ENCODE results near the gene NRG2.

NRG2 gene

DNA sequence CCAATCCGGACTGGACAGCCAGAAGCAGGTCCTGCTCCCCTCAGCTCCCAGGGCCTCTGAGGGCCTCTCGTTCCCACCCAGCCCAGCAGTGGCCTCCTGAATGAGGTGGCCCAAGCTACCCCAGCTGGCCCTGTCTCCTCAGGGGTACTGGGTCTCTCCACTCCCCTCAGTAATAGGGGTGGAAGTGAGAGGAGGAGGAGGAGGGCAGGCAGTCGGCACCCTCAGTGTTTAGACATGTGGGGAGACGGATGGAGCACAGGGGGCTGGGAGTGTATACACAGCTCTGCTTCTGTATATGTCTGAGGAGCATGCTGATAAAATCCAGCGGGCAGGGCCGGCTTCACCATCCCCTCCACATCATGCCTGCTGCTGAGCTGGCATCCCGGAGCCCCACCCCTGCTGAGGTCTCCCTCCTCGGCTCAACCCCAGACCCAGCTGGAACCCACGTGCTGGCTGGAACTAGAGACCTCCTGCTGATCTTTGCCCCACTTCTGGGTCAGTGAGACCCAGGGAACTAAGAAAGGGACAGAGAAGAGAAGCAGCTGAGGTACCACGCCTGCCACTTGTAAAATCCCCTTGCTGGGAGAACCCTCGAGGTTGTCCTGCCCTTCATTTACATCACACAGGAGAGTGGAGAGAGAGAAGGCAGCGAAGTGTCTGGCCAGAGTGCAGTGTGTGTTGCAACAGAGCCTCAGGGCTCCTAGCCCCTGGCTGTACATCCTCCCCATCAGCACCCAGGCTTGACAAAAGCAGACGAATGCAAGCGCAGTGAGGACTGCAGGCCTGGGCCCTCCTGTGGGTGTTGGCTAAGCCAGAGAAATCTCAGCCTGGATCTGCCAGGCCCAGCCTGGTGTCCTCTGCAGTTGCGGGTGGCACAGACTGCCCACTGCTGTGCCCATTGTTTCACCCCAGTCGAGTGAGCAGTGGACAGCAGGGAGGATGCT lies 170.0 kb downstream of the NRG2 start:
- DNase-seq: no peak

DNA sequence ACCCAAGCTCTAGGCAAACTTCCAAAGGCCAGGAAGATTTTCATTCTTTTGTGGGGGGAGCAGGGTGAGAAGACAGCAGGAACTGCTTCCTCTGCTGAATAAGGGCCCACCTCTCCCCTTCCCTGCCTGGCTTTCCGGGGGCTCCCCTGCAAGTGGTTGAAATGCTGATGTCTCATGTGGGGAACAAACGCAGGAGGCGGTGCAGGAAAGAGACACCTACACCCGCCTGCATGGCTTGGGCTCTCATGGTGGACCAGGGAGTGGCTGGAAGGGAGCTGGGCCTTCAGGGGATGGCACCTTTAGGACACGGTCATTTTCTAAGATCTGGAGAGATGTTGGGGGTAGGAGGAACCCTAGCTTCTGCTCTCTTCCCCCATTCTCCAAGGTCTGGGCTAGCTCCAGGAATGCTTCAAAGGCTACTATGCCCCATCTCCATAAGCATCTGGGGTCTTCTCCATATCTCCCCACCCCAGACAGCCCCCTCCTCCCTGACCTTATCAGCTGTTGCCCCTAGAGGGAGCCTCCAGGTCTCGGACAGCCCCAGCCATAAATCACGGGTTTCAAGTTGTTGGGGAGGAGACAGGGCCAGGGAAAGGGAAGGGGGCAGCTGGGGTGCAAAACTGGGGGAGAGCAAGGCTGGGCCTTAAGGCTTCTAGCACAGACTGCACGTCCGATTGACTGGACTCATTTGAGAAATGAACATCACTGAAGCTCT lies 170.9 kb downstream of the NRG2 start:
- DNase-seq: no peak

DNA sequence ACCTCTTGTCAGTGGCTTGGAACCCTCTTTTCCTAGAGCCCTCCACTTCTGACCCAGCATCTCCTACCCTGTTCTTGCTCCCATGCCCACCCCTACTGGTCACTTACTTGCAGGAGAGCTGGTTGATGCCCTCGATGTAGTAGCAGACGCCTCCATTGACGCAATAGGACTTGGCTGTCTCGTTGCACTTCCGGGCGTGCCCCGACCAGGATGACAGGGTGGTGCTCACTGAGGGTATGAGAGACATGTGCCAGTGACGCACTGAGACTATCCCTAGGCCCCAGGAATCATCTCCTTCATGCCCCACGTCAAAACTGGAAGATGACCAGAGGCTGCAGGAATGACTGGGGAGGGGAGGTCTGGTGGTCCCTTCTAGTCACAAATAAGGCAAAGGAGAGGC lies 171.5 kb downstream of the NRG2 start:
- no peak for DNase-seq

DNA sequence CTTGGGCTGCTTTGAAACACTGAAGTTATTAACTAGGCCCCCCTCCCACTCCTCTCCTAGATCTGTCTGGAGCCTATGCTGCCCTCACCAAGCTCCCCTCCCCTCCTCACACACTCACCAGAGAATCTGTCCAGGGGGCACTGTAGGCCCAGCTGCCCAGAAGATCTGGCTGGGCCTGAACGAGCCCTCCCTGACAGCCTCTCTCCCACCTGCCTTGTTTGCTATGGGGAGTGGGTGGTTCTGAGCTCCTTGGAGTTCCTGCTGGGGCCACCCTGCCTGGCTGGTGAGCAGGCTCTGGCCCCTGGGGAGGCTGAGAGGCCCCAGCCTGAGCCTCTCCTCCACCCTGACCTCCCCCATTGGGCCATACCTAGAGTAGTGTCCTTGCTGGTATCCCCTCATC lies 172.4 kb downstream of the NRG2 start:
- no peak for DNase-seq

DNA sequence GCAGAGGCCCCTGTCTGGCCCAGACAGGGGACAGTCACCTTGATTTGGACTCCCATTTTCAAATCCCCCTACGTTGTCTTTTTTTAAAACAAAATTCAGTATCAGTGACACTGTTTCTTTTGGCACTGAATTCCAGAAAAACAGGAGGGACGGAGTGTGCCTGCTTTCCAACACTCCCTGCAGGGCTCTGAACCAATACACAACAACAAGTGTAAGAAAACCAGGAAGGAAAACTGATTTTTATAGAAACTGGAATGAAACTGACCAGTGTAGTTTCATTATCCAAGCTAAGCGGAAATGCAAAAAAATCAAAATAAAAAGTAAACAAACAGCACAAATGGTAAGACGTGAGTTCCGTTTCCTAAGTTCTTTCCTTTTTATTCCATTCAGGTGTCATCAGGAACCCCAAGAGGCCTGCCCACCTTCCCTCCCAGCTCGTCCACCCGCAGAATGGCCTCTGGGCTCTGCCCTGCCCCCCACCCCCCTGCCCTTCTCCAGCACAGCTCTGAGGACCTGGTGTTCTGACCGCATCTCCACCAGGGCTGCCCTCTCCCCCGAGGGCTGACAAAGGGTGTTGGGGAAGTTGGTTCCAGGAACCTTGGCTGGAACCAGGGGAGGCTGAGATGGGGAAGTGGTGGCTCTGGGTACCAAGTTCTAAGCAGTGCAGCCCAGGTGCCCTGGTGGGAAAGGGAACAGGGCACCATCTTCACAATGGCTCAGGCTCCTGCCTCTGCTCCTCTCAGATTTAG lies 173.9 kb downstream of the NRG2 start:
- DNase-seq: no peak

DNA sequence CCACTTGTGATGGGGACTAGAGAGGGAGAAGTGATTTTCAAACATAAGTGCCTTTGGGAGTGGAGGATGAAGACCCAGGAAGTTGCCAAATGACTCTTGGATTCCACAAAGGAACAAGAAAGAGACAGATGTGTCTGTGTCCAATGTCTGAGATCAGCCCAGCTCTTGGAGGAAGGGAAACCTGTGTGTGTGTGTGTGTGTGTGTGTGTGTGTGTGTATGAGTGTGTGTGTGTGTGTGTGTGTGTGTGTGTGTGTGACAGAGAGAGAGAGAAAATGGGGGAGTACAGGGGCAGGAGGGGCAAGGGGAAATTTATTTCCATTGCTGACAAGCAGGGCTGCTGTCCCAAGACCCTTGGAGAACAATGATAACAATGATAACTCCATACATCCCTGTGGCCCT lies 175.5 kb downstream of the NRG2 start:
- DNase-seq: no peak

DNA sequence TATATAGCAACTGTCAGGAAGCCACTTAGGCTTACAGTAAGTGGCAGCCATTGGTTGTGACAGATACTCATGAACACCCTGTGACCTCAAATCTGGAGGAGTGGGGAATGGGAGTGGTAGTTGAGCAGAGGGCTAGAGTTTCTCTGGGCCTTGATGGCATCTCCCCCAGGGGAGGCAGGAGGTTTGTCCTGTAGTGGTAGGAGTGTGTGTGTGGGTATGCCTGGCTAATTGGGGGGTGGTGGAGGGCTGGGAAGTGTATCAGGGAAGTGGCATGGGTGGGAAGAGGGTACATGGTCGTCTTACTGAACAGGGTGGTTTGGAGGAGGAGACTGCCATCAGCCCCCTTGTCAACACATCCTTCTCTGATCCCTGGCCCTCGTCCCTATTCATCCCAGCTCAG lies 176.0 kb downstream of the NRG2 start:
- no peak for DNase-seq

DNA sequence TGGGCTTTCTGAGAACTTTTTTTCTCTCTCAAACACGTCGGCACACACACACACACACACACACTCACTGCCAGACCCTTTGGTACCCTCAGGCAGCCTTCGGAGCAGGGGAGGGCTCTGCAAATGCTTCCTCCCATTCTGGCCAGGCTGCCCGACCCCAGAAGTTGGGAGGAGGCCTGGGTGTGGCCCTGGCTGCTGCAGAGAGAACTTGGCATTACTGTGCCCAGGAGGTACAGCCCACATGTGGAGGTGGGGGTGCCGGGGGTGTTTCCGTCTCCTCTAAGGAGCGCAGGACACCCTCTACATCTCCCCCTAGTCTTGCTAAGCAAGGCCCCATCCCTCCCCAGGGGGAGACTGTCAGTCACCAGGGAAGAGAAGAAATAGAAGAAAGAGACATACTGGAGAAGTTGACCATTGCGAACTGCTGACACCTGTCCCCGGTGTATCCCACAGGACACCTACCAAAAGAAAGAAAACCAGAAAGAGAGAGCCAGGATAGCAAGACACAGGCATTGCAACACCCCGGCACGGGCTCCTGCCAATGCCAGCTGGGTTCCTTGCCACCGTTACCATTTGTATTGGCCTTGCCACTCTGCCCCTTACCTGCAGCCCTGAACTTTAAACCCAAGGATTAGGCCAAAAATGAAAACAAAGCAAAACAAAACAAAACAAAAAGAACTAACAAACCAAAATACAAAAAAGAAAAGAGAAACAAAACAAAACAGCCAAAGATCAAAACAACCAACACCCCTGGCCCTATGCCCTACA lies 178.2 kb downstream of the NRG2 start:
- DNase-seq: no peak

DNA sequence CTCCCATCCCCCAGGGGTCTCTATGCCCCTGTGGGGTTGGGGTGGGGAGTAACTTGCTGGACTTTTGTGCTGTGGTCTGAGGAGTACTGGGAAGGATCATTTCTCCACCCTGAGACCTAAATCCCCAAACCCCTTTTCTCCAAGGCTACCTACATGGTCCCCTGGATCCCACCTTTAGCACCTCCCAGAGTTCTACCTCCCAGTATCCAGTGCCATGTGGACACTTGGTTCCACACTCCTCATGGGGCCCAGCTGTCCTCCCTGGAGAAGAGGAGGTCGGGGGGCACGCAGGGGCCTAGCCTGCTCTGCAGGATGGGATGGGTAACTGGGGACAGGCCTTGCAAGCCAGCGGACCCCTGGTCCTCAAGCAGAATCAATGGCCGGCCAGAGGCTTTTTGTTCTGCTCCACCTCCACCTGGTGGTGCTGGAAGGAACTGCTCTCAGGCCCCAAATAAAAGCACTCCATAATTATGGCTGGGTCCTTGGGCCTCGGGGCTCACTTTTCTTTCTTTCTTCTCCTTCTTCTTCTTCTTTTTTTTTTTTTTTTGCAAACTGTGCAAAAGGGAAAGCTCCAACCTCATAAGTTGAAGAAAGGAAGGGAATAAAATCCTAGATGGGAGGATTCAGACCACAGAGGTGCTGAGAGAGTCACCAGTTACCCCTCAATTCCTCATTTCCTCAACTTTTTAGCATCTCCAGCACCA lies 179.1 kb downstream of the NRG2 start:
- peak; percentile 41 to 45 for DNase-seq

DNA sequence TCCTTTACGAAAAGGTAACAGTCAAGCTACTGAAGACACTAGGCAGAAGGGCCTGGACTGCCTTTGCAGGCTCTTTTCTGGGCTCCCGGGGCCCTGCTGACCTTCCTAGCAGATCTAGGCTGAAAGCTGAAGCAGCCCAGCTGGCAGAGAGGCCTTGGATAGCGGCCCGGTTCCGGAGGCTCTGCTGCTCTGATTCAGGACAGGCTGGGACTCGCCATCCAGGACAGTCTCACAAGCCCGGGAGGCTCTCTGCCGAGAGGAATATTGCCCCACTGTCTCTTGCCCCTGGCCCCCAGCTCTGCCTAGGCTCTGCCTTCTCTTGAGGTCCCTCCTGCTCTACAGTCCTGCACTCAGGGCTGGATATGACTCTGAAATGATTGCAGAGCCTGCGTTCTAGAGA lies 179.7 kb downstream of the NRG2 start:
- DNase-seq: no peak

DNA sequence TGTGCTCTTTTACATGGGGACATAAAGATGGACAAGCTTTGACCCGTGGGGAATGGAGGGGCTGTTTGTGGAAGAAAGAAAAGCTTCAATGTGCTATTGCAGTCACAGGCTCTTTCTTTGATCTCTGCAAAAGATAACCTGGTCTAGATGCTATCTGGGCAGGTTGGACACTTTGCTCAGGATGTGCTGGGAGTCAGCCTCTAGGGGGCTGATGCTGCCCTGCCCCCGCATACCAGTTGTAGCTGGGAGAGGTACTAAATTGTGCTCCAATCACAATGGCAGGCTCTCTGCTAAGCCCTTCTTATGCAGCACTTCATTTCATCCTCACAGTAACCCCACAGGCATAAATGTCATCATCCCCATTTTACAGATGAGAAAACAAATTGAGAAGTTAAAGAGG lies 180.3 kb downstream of the NRG2 start:
- no peak for DNase-seq

DNA sequence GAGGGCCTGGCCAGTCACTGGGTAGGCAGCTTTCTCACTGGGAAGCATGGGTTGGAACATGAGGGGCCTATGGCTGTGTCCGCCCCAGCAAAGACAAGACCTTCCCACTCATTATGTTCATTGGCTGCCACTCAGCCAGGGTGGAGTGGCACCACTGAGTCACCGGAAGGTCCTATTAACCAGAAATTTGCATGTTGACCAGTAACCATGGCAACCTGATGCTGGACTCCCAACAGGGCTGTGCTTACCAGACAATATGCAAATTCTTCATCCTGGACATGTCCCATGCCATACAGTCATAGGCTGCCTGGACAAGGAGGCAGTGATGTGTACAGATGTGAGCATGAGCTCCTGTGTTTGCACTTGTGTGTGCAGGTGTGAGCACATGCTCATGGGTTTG lies 180.8 kb downstream of the NRG2 start:
- DNase-seq: no peak

DNA sequence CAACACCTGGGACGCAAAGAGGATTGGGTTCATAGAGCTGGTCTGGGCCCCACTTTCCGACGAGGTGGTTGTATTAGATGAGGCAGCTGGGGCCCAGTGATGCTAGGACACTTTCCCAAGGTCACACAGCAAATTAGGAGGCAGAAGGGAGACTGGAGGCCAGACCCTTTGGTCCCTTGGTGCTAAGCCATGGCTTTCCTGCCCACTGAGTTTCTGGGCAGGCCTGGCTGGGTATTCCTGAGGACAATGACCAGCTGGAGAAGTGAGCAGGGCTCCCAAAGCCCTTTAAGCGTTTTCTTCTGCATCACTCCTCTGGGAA lies 181.3 kb downstream of the NRG2 start:
- no peak for DNase-seq

DNA sequence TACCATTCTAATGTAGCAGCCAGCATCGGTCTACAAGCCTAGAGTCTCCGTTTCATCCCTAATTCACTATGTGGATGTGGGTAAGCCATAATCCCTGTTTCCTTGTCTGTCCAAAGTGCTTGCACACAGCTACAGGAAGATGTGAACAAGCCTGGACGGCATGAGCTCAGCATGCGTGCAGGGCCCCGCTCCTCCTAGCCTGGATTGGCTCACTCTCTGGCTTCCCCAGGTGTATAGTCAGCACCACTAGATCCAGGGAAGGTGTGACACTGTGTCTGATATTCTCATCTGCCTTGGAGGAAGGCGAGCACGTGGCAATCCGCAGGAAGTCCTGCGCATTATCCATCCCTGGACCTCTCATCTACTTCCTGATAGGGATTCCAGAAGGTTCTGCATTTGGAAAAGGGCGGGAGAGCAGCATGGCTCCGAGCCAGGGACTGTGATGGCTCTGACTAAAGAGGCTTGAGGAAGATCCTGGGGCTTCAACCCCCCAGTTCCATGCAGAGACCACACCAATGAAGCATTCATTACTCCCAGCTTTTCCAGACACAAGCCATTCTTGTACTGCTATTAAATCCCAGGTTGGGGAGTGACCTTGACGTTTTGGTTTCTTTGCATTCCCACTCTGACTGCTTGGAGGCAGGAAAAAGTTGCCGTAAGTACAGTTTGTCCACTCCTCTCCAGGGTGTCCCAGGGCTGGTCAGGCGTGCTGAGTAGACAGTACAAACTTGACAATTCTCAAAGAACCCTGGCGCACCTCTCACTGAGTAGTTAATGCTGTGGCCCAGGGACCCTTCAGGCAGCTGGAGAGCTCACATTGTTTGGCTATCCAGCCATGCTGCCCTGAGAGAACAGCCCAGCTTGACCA lies 181.8 kb downstream of the NRG2 start:
- DNase-seq: no peak

DNA sequence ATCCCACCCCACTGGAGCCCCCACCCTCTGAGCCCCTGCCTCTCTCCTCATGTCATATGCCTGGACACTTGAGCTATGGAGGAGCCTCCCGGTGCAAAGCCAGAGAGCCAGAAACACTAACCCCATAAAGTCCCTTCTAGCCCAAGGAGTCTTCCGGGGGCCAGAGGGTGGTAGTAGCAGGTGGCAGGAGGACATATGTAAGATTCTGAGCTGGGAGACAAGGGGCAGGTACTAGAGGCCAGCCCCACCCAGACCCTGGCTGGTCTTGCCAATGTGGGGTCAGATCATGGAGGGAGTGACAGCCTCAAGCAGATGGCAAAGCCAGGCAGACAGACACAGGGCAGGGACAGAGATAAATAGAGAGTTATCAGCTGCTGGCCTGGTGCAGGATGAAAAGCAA lies 184.1 kb downstream of the NRG2 start:
- no peak for DNase-seq

DNA sequence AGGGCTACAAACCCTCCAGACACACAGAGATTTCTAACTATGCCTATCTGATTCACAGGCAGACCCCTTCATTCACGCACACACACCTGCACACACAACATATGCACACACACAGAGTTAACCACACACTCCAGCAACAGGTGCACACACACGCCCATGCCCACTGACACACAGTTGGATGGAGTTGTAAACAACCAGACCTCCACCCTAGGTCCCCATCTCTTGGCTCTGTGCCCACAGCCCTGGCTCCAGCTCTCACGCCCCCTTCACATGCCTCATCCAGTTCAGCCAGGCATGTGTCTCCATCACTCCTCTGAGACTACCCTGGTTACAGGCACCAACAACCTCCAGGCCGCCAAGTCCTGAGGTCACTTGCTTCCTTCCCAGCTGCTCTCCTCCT lies 186.4 kb downstream of the NRG2 start:
- DNase-seq: no peak

DNA sequence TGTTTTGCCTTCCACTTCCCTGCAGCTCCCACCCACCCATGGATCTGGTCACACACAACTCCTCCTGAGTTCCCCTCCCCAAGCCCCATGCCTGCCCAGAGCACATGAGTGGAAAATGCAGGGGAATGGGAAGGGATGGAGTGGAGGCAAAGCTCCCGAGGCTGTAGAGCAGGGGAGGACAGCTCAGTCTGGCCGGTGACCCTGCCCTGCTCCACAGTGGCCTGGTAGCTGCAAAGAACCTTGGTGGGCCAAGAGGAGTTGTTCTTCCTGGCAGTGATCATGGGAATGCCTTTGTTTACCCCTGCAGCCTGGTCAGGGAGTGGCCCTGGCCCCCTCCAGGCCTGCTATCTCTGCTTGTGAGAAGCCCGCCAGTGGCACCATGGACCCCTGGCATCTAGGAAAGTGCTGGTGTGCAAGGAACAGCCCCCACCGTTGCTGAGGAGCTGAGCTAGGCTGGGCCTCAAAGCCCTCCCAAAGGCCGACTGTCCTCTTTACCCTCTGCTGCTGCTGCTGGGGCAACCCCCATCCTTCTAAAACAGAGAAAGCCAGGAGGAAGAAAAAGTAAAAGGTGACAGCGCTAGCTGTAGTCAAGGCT lies 187.1 kb downstream of the NRG2 start:
- DNase-seq: no peak

DNA sequence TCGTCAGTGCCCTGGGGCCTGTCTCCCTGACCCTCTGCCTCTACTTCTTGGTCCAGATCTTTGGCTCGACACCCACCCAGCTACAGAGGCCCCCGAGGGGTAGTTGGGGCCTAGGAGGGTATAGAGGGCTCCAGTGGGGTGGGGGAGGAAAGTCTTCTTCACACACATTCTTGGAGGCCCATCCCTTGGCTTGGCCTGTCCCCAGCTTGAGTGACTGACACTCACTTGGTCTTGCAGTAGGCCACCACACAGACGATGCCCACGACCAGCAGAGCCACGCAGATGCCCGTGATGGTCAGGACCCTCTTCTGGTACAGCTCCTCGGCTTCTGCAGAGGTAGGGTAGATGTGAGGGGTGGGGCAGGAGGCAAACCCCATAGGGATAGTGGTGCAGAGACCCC lies 187.6 kb downstream of the NRG2 start:
- DNase-seq: no peak

DNA sequence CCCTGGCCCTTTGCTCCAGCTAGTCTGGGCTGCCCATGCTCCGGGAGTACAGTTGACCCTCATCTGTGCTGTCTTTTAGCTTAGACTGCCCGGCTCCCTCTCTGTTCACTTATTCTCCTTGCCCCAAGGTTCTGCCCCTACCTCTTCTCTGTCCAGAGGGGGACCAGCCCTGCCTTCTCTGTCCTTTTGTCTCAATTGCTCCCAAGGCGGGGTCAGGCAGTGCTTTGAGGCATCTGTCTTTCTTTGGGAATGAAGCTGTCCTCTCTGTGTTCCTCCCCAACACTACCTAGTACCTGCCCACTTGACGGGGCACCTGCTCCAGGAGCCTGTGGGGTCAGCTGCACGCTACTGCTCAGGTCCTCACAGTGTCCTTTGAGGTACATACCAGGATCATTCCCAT lies 188.1 kb downstream of the NRG2 start:
- no peak for DNase-seq

DNA sequence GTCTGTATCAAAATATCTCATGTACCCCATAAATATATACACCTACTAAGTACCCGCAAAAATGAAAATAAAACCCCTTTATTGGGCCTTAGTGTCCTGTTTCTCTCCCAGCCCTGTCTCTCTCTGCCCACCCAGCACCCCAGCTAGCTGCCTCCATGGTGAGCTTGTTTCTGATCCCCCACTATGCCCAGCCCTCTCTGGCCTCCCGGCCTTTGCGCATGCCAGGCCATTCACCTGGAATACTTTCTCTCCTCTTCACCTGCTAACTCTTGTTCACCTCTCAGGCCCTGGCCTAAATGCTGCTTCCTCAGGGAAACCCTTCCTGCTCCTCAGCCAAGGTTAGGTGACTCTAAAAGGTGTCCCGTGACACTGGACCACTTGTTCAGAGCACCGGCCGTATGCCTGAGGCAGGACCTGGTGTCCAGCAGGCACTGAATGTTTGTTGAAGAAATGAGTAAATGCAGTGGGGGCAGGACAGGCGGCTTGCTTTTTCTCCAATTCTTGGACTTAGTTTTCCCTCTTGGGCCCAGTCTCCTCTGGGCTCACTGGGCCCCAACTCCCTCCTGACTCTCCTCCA lies 189.0 kb downstream of the NRG2 start:
- DNase-seq: no peak

DNA sequence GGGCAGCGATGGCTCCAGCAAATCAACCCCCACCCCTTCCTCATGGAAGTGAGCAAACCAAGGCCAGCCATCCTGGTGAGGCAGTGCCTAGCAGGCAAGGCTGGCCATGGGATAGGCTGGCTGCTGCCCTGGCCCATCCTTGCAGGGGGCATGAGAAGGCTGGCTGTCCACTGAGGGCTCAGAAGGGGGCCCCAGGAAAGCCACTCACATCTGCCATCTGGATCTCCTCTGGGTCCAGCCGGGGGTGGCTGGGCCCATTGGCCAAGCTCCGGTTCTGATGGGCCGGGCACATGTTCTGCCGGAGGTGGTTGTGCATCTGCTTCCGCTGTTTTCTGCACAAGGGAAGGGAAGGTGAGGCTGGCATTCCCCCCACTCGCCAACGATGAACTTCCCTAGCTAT lies 190.4 kb downstream of the NRG2 start:
- no peak for DNase-seq

Data from activated CD4-positive, alpha-beta T cell treated with anti-CD3 and anti-CD28 coated beads, Interleukin-2, amount 50 U/mL, for 4 hours (primary cell).